GM12878 (cell line): Measurements from ENCODE around the gene ETV6.

Experiments
- ATF7 ChIP-seq: fragments of 450-650 bp; IDR thresholded peaks from 2 replicates; pipeline ENCODE4 v1.6.1; 2016; ENCODE audit warnings: low read depth, mild to moderate bottlenecking
- CHD1 ChIP-seq: IDR thresholded peaks from 2 replicates; pipeline ENCODE4 v1.6.1; 2012; ENCODE audit warnings: low read depth, low read length, improper control_type of control experiment
- EP300 ChIP-seq, 2 experiments: fragments of 150-350 bp in 1 of 2; IDR thresholded peaks; 2 replicates each; pipeline ENCODE4 v1.6.1; 2011 to 2012; ENCODE audit warnings: low read depth in 2 of 2, low read length in 2 of 2, borderline replicate concordance in 1 of 2, improper control_type of control experiment in 1 of 2, inconsistent platforms in 1 of 2; ENCODE audit not compliant: control insufficient read depth in 1 of 2
- EZH2 ChIP-seq: IDR thresholded peaks from 2 replicates; pipeline ENCODE4 v1.6.1; 2012; ENCODE audit warnings: low read depth, mild to moderate bottlenecking, control low read depth, inconsistent platforms, low read length, borderline replicate concordance; ENCODE audit not compliant: control insufficient read depth
- FOXK2 ChIP-seq: fragments of 450-650 bp; IDR thresholded peaks from 2 replicates; pipeline ENCODE4 v1.6.1; 2017; ENCODE audit warnings: mild to moderate bottlenecking, moderate library complexity
- NR2C2 ChIP-seq: IDR thresholded peaks from 2 replicates; pipeline ENCODE4 v1.6.1; 2011; ENCODE audit warnings: borderline replicate concordance, low read depth; ENCODE audit not compliant: control insufficient read depth, insufficient read length
- NRF1 ChIP-seq: conservative IDR thresholded peaks from 2 replicates; pipeline ENCODE4 v1.6.1; 2011; ENCODE audit warnings: mild to moderate bottlenecking, low read depth, low read length, improper control_type of control experiment
- ZNF274 ChIP-seq: IDR thresholded peaks from one replicate; pipeline ENCODE4 v1.8.0; 2011; ENCODE audit not compliant: insufficient read length, insufficient read depth
- TF ChIP-seq, protein P1 (sequence below), 3 experiments: IDR thresholded peaks in 2 of 3; conservative IDR thresholded peaks in 1 of 3; 2 replicates each; pipeline ENCODE4 v1.5.1; 2011; ENCODE audit warnings: low read depth in 3 of 3, low read length in 3 of 3, mild to moderate bottlenecking in 3 of 3, control low read depth in 2 of 3, moderate library complexity in 2 of 3, inconsistent platforms in 1 of 3, mixed read lengths in 1 of 3; ENCODE audit not compliant: control insufficient read depth in 2 of 3, insufficient read depth in 1 of 3; ENCODE audit errors: extremely low read depth in 1 of 3
- TF ChIP-seq, protein P2 (sequence below): IDR thresholded peaks from 2 replicates; pipeline ENCODE4 v1.6.1; 2011; ENCODE audit warnings: mild to moderate bottlenecking, low read depth, low read length, moderate library complexity; ENCODE audit not compliant: insufficient replicate concordance

DNA sequence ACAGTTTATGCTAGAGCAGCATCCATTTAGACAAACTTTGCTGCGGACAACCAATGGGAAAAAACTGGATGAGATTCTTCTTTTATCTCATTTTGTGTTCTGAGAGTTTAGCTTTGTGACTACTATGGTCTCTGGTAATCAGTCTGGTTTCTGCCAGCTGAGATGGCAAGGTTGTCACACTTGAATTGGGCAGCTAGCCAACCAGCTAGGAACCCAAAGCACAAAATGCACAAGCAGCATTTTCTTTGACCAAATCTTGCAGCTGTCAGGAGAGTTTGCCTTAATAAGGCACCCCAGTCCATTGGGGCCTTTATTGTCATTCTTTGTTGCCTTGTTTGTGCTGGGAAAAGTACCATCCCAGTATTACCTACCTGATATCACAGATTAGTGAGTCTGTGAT lies 34.0 kb upstream of the ETV6 start:
- TF ChIP-seq FOXK2 (no peak), ZNF274 (no peak), NR2C2 (no peak), ATF7 (no peak), CHD1 (no peak), EZH2 (no peak), EP300 (IDR thresholded peaks at IDR 0.05; ENCODE audit: borderline replicate concordance in 1 of 2, control insufficient read depth in 1 of 2, low read depth in 2 of 2, low read length in 2 of 2) (no peak), NRF1 (no peak)
- TF ChIP-seq, protein P1, sequence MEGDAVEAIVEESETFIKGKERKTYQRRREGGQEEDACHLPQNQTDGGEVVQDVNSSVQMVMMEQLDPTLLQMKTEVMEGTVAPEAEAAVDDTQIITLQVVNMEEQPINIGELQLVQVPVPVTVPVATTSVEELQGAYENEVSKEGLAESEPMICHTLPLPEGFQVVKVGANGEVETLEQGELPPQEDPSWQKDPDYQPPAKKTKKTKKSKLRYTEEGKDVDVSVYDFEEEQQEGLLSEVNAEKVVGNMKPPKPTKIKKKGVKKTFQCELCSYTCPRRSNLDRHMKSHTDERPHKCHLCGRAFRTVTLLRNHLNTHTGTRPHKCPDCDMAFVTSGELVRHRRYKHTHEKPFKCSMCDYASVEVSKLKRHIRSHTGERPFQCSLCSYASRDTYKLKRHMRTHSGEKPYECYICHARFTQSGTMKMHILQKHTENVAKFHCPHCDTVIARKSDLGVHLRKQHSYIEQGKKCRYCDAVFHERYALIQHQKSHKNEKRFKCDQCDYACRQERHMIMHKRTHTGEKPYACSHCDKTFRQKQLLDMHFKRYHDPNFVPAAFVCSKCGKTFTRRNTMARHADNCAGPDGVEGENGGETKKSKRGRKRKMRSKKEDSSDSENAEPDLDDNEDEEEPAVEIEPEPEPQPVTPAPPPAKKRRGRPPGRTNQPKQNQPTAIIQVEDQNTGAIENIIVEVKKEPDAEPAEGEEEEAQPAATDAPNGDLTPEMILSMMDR (IDR thresholded peaks at IDR 0.05 in 2 of 3, conservative IDR thresholded peaks at IDR 0.05 in 1 of 3; ENCODE audit: control insufficient read depth in 2 of 3, extremely low read depth in 1 of 3, insufficient read depth in 1 of 3, low read depth in 3 of 3, low read length in 3 of 3) = no peak
- TF ChIP-seq, protein P2, sequence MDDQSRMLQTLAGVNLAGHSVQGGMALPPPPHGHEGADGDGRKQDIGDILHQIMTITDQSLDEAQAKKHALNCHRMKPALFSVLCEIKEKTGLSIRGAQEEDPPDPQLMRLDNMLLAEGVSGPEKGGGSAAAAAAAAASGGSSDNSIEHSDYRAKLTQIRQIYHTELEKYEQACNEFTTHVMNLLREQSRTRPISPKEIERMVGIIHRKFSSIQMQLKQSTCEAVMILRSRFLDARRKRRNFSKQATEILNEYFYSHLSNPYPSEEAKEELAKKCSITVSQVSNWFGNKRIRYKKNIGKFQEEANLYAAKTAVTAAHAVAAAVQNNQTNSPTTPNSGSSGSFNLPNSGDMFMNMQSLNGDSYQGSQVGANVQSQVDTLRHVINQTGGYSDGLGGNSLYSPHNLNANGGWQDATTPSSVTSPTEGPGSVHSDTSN = no peak
